Stimulated activated naive CD8-positive, alpha-beta T cell treated with anti-CD3 and anti-CD28 coated beads, Interleukin-15, Interleukin-2, amounts not matched to agents 100 U/mL and 50 U/mL, for 24 hours (primary cell): ENCODE data around the gene TIMM17A.
"Not testable (repeated sequence)": the region's sequence is repeated elsewhere in the genome, so short reads cannot be mapped to it uniquely, and the experiment has no call there.

ENCODE experiments used
- ATAC-seq: fragments of 150-1000 bp; cut with Tn5 transposase; one replicate; pipeline ENCODE4 v1.10.0; 2021
- DNase-seq: peaks from one replicate; pipeline ENCODE4 v3.0.0; 2021

TIMM17A gene

DNA sequence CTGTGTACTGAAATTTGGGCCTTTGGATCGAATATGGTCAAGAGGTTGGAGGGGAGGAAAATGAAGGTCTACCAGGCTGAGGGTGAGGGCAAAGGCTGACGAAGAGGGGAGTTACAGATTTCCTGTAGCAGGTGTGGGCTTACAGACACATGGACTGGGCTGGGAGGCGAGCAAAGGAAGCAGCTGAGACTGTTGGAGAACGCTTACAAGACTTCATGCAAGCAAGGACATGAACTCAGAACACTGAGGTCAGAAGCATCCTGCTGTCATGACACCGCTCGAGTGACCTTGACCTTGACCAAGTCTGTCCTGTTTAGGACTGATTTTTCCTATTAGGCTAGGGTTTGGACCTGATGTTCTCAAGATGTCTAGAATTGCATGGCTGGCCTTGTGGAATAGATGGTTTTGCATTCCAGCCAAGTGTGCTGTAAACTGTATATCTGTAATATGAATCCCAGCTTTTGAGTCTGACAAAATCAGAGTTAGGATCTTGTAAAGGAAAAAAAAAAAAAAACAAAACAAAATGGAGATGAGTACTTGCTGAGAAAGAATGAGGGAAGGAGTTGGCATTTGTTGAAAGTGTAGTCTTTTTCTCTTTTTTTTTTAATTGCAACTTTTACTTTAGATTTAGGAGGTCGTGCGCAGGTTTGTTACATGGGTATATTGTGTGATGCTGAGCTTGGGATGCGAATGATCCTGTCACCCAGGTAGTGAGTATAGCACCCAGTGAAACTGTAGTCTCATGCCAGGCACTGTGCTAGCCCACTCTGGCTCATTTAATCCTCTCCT, 60.9 kb downstream of the TIMM17A start:
- ATAC-seq: no peak
- DNase-seq: no peak

DNA sequence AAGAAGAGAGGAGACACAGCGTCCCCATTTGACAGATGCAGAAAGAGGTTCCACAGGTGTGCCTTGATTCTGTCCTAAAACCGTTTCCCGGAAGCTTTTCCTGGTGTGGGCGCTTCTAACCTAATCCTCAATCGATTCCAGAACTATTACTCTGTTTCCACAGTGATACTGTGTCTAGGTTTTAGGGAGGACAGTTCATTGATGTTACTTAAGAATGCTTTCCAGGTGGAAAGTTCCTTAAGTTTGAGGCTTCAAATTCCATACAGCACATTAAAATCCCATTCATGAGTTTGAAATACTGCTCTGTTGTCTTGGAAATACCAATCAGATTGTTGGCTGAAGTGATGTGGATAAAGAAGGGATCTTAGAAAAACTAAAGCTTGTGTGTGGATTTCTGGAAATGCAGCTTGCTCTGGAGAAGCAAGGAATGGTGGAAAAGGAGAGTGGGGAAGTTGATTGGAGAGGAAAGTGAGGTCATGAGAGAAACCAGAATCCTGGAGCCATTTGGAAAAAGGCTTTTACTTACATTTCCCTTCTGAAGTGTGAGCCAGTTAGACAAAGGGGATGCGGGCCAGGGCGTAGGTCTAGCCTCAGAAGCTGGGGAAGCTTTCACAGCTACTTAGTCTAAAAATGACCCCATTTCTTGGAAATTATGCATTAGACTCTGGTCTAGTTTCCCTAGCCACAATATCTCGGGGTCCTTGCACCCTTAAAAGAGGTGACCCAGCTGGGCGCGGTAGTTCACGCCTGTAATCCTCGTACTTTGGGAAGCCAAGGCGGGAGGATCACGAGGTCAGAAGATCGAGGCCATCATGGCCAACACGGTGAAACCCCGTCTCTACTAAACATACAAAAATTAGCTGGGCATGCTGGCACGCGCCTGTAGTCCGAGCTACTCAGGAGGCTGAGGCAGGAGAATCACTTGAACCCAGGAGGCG, 61.8 kb downstream of the TIMM17A start:
- no peak for ATAC-seq
- no peak for DNase-seq

DNA sequence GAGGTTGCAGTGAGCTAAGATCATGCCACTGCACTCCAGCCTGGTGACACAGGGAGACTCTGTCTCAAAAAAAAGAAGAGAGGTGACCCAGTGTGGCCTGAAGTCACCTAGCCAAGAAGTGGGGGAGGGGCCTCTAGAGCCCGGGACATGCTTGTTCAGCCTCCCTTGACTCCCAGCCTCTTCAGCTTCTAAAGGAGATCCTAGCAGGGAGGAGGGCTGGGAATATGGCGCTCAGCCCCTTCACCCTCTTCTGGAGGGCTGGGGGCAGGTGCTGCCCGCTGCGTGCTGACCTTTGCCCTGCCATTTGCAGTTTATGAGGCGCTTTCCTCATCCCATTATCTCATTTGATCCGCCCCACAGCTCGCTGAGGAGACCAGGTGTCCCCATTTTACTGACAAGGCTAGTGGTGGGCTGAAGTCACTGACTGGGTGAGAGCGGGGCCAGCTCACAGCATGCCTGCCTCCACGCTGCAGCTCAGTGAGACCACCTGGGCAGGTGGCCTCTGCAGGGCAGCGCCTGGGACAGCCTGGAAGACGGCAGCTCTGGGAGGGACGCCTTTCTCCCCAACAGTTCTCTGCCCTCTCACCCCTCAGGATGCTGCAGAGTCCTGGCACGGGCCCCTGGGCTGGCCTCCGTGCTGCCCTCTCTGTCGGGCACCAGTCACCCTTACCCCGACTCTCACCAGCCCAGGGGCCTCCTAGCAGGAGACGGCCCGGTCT, 62.6 kb downstream of the TIMM17A start:
- DNase-seq (no peak), ATAC-seq (no peak)

DNA sequence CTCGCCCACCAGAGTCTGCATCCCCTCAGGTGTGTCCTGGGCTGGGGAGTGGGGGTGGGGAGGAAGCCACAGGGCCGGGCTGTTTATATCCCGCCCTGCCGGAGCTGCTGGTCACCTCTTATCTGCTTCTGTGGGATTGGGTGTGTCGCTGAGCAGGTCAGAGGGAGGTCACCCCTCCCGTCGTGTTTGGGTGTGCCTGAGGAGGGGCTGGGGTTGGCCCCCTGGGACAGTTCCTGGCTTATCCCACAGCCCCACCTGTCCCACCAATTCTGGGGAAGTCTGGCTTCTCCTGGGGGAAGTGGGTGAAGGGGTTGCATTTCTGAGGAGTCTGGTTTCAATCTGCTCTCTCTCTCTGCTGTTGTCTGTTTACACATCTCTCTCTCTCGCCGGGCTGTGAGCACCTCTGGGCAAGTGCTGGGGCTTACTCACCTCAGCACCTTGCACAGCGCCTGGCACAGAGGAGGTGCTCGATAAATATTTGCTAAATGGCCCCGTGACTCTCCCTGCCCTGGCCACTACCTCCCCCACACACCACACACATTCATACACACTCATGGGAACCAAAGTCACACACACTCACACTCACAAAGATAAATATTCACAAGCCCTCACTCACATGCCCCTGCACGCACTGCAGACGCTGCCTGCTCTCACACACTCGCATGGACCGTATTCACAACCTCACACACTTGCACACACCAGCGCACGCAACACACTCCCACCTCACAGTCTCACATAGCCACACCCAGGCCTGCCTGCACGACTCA, 63.3 kb downstream of the TIMM17A start:
- DNase-seq (no peak), ATAC-seq (no peak)

DNA sequence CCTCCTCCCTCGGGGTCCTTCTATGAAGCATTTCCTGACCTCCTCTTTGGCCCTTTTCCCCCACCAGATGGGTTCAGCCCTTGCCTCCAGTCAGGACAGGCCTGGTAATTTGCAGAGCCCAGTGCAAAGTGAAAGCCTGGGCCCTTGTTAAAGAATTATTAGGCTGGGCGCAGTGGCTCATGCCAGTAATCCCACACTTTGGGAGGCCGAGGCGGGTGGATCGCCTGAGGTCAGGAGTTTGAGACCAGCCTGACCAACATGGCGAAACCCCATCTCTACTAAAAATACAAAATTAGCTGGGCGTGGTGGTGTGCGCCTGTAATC, 63.9 kb downstream of the TIMM17A start:
- DNase-seq, ATAC-seq: not testable (repeated sequence)
